GM19463 (cell line): ENCODE measurements around the gene SKA2.
"Not testable (repeated sequence)": the region's sequence is repeated elsewhere in the genome, so short reads cannot be mapped to it uniquely, and the experiment has no call there.

Source experiments
- ATAC-seq: cut with Tn5 transposase; IDR thresholded peaks from one replicate; pipeline ENCODE4 v1.9.1; 2021; ENCODE audit warnings: mild to moderate bottlenecking, moderate library complexity; ENCODE audit not compliant: unreplicated experiment

SKA2 gene

GRCh38 chr17:59105852-59106462 lies 49.0 kb downstream of the SKA2 start:
- peak; percentile 19 for ATAC-seq

GRCh38 chr17:59101178-59101577 lies 53.8 kb downstream of the SKA2 start:
- ATAC-seq: no peak

DNA sequence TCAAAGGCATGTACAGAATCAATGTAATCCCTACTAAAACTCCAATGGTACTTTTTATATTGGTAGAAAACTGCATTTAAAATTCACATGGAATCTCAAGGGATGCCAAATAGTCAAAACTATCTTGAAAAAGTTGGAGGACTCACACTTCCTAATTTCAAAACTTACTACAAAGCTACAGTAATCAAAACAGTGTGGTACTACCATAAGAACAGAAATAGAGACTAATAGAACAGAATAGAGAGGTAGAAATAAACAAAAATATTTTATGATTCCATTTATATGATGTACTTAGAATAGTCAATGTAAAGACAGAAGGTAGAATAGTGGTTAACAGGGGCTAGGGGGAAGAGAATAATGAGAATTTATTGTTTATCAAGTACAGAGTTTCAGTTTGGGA lies 57.1 kb downstream of the SKA2 start:
- ATAC-seq: no peak

GRCh38 chr17:59094861-59095530 lies 60.0 kb downstream of the SKA2 start:
- ATAC-seq: no peak

DNA sequence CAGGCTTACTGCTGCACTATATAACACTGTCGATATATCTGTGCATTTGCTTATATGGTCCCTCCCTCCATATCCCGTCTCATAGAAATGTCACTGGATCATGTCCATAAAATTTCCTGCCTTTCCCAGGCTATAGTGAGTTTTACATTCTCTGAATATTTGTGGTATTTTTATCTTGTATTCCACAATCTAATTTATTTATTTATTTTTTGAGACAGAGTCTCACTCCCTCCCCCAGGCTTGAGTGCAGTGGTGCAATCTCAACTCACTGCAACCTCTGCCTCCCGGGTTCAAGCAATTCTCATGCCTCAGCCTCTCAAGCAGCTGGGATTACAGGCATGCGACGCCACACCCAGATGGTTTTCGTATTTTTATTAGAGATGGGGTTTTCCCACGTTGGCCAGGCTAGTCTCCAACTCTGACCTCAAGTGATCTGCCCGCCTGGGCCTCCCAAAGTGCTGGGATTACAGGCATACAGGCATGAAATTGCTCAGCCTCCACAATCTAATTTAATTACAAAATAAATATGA lies 61.2 kb downstream of the SKA2 start:
- ATAC-seq: no peak

DNA sequence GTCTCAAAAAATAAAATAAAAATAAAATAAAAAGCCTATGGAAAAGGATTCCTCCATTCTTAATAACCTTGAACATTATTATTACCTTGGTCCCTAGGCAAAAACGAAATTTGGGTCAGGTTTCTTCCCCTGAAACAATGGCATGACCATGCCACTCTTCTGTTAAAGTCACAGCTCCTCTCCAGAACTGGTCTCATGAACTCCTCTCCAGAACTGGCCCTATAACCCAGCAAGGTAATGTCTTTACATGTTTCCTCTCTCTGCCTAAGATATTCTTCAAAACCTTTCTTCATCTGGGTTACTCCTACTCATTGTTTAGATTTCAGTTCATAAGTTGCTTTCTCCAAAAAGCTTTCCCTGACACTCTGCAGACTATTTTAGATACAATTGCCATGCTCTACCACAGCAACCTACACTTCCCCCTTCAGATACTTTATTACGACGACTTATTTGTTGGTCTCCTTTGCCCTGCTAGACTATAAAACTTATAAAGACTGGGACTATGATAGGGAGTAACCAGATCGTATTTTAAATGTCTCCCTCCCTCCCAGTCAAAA lies 61.8 kb downstream of the SKA2 start:
- no peak for ATAC-seq

GRCh38 chr17:59090593-59090992 lies 64.4 kb downstream of the SKA2 start:
- ATAC-seq: not testable (repeated sequence)

- no peak for ATAC-seq
Observed at GRCh38 chr17:59084154-59084553, 70.8 kb downstream of the SKA2 start.

- ATAC-seq: no peak
Observed at GRCh38 chr17:59074494-59074893, 80.5 kb downstream of the SKA2 start.

GRCh38 chr17:59073972-59074371 lies 81.0 kb downstream of the SKA2 start:
- ATAC-seq: no peak

DNA sequence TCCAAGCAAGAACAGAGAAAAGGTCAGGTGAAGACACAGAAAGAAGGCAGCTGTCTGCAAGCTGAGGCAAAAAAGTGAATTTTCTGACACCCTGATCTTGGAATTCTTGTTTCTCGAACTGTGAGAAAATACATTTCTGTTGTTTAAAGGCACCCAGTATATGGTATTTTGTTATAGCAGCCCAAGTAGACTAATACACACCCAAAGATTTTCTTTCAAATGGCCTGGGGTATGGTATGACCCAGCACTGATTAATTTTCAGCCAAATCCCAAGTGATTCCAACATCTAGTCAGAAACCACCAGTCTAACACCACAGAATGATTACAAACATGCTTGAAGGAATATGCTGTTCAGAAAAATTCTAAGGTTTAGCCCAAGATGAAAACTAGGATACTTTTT lies 85.1 kb downstream of the SKA2 start:
- no peak for ATAC-seq

GRCh38 chr17:59067756-59068155 lies 87.2 kb downstream of the SKA2 start:
- peak; percentile 71 for ATAC-seq

- no peak for ATAC-seq
Observed at GRCh38 chr17:59067340-59067739, 87.6 kb downstream of the SKA2 start.

GRCh38 chr17:59062509-59062908 lies 92.5 kb downstream of the SKA2 start:
- no peak for ATAC-seq
